Renal pelvis (tissue), 12 donors: ENCODE results near the gene UBE2A. TPM values are rescaled to one million over a fixed set of nuclear protein-coding genes. Genes with fewer than 3 reads are reported as not detected.

Source experiments
- DNase-seq: peaks from one replicate; pipeline ENCODE4 v3.0.0-alpha.2; 2013
- long read RNA-seq, 16 experiments: transcript quantifications; one replicate each; lab custom pipeline, GENCODE V29; 2026
- polyA plus RNA-seq, 3 donors: library from polyadenylated mRNA; unstranded; fragments of 120-200 nt; gene quantifications; one replicate each; pipeline ENCODE4 v1.2.1, GENCODE V29; 2013; ENCODE audit not compliant: insufficient read length in 3 of 3

The UBE2A gene
- polyA plus RNA-seq = 10 to 100 TPM; 79.6 to 92.3 (median 87.8) TPM
- long read RNA-seq, donor 1, transcript UBE2A-202 (6 exons, 1,874 nt) = major isoform, 22 of 32 reads
- long read RNA-seq, donor 1, partial matches to known transcripts = 0 of 32 reads
- long read RNA-seq, donor 1, other reads (novel, unspliced or antisense) = 0 of 32 reads
- long read RNA-seq, donor 2, transcript UBE2A-202 (6 exons, 1,874 nt) = major isoform, 17 of 80 reads
- long read RNA-seq, donor 2, transcript UBE2A-203 (3 exons, 2,643 nt) = minor isoform, 5 of 80 reads
- long read RNA-seq, donor 2, transcript UBE2A-207 (5 exons, 934 nt) = minor isoform, 5 of 80 reads
- long read RNA-seq, donor 2, partial matches to known transcripts = 28 of 80 reads
- long read RNA-seq, donor 2, other reads (novel, unspliced or antisense) = 20 of 80 reads
- long read RNA-seq, donor 3, transcript UBE2A-202 (6 exons, 1,874 nt) = major isoform, 19 of 36 reads
- long read RNA-seq, donor 3, partial matches to known transcripts = 11 of 36 reads
- long read RNA-seq, donor 3, other reads (novel, unspliced or antisense) = 0 of 36 reads
- long read RNA-seq, donor 4, transcript UBE2A-202 (6 exons, 1,874 nt) = major isoform, 27 of 54 reads
- long read RNA-seq, donor 4, partial matches to known transcripts = 21 of 54 reads
- long read RNA-seq, donor 4, other reads (novel, unspliced or antisense) = 0 of 54 reads
- long read RNA-seq, donor 5, transcript UBE2A-202 (6 exons, 1,874 nt) = major isoform, 8 of 28 reads
- long read RNA-seq, donor 5, partial matches to known transcripts = 11 of 28 reads
- long read RNA-seq, donor 5, other reads (novel, unspliced or antisense) = 0 of 28 reads
- long read RNA-seq, donor 6, transcript UBE2A-202 (6 exons, 1,874 nt) = major isoform, 11 of 30 reads
- long read RNA-seq, donor 6, transcript UBE2A-207 (5 exons, 934 nt) = minor isoform, 5 of 30 reads
- long read RNA-seq, donor 6, transcript UBE2A-208 (2 exons, 600 nt) = minor isoform, 5 of 30 reads
- long read RNA-seq, donor 6, partial matches to known transcripts = 5 of 30 reads
- long read RNA-seq, donor 6, other reads (novel, unspliced or antisense) = 0 of 30 reads
- long read RNA-seq, donor 7, transcript UBE2A-207 (5 exons, 934 nt) = minor isoform, 5 of 43 reads
- long read RNA-seq, donor 7, transcript UBE2A-202 (6 exons, 1,874 nt) = major isoform, 26 of 43 reads
- long read RNA-seq, donor 7, transcript UBE2A-206 (5 exons, 1,381 nt) = minor isoform, 6 of 43 reads
- long read RNA-seq, donor 7, partial matches to known transcripts = 0 of 43 reads
- long read RNA-seq, donor 7, other reads (novel, unspliced or antisense) = 0 of 43 reads
- long read RNA-seq, donor 8, transcript UBE2A-202 (6 exons, 1,874 nt) = major isoform, 9 of 18 reads
- long read RNA-seq, donor 8, partial matches to known transcripts = 7 of 18 reads
- long read RNA-seq, donor 8, other reads (novel, unspliced or antisense) = 0 of 18 reads
- long read RNA-seq, donor 9, transcript UBE2A-202 (6 exons, 1,874 nt) = major isoform, 19 of 55 reads
- long read RNA-seq, donor 9, partial matches to known transcripts = 17 of 55 reads
- long read RNA-seq, donor 9, other reads (novel, unspliced or antisense) = 9 of 55 reads
- long read RNA-seq, donor 10, transcript UBE2A-202 (6 exons, 1,874 nt) = major isoform, 14 of 22 reads
- long read RNA-seq, donor 10, partial matches to known transcripts = 0 of 22 reads
- long read RNA-seq, donor 10, other reads (novel, unspliced or antisense) = 0 of 22 reads
- long read RNA-seq, donor 11, transcript UBE2A-202 (6 exons, 1,874 nt) = major isoform, 14 of 38 reads
- long read RNA-seq, donor 11, partial matches to known transcripts = 9 of 38 reads
- long read RNA-seq, donor 11, other reads (novel, unspliced or antisense) = 8 of 38 reads
- long read RNA-seq, donor 12, transcript UBE2A-202 (6 exons, 1,874 nt) = major isoform, 24 of 42 reads
- long read RNA-seq, donor 12, transcript UBE2A-207 (5 exons, 934 nt) = minor isoform, 6 of 42 reads
- long read RNA-seq, donor 12, transcript UBE2A-203 (3 exons, 2,643 nt) = minor isoform, 5 of 42 reads
- long read RNA-seq, donor 12, partial matches to known transcripts = 0 of 42 reads
- long read RNA-seq, donor 12, other reads (novel, unspliced or antisense) = 0 of 42 reads
- long read RNA-seq, donor 13, transcript UBE2A-202 (6 exons, 1,874 nt) = major isoform, 10 of 33 reads
- long read RNA-seq, donor 13, partial matches to known transcripts = 16 of 33 reads
- long read RNA-seq, donor 13, other reads (novel, unspliced or antisense) = 0 of 33 reads
- long read RNA-seq, donor 14, transcript UBE2A-202 (6 exons, 1,874 nt) = major isoform, 24 of 42 reads
- long read RNA-seq, donor 14, partial matches to known transcripts = 5 of 42 reads
- long read RNA-seq, donor 14, other reads (novel, unspliced or antisense) = 0 of 42 reads
- long read RNA-seq, donor 15, transcript UBE2A-202 (6 exons, 1,874 nt) = major isoform, 20 of 35 reads
- long read RNA-seq, donor 15, transcript UBE2A-206 (5 exons, 1,381 nt) = minor isoform, 5 of 35 reads
- long read RNA-seq, donor 15, partial matches to known transcripts = 6 of 35 reads
- long read RNA-seq, donor 15, other reads (novel, unspliced or antisense) = 0 of 35 reads
- long read RNA-seq, donor 16, transcript UBE2A-202 (6 exons, 1,874 nt) = major isoform, 19 of 26 reads
- long read RNA-seq, donor 16, partial matches to known transcripts = 0 of 26 reads
- long read RNA-seq, donor 16, other reads (novel, unspliced or antisense) = 0 of 26 reads

DNA sequence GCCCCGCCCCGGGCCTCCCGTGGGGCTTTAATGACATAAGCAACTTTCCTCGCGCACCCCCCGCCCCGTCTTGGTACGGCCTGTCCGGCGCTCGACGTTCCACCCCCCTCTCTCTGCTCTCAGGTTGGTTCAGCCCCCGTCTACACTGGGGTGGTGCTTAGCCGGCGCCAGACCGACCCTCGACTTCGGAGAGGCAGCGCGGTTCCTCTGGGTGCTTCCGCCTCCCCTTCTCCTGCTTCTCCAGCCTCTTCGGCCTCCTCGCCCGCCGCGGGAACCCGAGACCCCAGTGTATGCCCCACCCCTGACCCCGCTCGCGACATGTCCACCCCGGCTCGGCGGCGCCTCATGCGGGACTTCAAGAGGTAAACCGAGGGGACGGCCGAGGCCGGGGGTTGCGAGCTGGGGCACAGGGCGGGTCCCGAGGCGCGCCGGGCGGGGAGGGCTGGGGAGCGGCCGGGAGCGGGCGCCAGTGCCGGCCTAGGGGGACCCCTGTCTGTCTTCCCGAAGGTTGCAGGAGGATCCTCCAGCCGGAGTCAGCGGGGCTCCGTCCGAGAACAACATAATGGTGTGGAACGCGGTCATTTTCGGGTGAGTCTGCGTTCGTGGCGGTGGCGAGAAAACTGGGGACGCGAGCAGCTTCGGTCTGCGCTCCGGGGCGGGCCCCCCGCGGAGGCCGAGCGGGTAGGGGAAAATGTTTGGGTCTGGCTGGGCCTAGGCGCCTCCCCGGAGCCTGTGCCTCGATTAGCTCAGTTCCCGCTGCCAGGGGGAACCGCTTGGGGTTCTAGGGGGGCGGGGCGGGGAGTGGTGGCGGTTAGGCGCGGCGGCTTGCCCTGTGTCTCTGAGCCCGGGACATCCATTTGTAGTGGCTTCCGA, at the start of gene UBE2A:
TSS of gene UBE2A (plus strand) at position 170 of the 873 bp plus-strand sequence. CDS start at position 319, 149 bp downstream.
- peak; percentile 90 for DNase-seq

- DNase-seq = peak; percentile 14
These were observed 44.8 kb upstream of the UBE2A start for GRCh38 chrX:119529345-119530276.

DNA sequence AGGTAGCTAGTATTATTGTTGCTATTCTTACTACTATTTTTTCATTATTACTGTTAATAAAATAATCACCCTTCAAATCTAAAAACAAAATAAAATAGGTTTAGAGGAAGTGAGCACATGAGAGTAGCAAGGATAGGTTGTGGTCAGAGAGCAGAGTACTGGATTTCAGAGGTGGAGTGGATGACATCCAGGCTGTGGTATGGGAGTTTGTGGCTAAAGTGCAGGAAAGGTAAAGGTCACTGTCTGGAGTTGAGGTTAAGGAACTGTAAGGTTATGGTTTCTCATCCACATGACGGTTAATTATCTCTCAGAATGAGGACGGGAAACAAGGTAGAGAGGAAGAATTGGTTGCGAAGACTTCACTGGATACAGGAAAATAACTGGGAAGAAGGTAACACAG, 36.9 kb upstream of the UBE2A start:
- DNase-seq = no peak

DNA sequence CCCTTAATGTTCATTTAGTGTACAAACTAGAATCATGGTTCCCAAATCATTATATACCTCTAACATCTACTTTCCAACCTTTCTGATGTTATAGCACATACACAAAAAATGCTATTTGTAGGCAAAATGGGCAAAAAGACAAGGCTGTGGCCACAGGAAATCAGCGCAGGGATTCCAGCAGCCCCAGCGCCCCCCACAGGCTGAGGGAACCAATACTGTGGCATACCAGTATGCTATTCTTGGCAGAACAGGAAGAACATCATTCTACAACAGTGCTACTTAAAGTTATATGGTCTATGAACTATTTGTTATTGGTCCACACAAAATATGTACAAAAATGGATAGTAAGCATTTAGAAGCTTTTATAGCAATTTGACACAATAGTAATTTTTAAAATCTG, 34.5 kb upstream of the UBE2A start:
- DNase-seq = no peak

GRCh38 chrX:119541188-119541587, 33.2 kb upstream of the UBE2A start:
- DNase-seq = no peak

DNA sequence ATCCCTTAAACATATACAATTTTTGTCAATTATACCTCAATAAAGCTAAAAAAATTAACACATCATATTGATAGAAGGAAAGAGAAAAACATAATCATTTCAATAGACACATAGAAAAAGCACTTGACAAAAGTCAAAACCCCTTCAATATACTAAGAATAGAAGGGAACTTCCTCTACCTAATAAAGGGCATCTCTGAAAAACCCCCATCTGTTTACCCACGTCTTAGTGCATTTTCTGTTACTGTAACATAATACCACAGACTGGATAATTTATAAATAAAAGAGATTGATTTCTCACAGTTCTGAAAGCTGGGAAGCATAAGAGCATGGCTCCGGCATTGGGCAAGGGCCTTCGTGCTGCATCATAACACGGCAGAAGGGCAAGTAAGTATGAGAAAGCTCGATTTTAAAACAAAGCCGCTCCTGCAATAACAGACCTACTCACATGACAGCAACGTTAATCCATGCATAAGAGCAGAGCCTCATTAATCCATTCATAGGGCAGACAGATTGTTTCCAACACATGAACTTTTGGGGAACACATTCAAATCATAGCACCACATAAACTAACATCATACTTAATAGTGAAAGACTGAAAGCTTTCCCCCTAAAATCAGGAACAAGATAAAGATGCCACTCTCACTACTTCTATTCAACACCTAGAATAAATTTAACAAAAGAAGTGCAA, 24.9 kb upstream of the UBE2A start:
- no peak for DNase-seq

- DNase-seq = no peak
These were observed 21.9 kb upstream of the UBE2A start for GRCh38 chrX:119552508-119552907.

DNA sequence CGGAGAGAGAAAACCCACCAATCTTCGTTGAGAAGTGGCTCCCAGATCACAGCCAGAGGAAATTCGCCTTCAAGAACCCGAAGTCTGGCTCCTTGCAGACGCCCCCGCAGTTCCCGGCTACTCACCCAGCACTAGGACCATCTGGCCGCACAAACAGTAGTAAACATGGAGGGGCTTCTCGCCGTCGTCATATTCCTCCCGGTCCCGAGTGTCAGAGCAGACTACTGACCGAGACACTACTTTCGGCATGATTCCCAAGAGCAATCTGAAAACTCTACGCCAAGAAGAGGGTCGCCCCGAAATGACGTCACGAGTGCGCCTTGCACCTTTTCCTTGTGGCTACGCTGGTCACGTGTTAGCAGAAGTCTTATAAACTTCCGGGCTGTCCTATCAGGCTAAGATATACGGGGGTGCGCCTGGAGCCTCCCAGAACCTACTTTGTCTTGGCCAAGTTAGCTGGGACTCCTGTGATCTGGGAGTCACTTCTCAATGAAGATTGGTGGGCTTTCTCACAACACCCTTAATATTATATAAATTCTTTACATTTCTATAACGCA, 9.2 kb upstream of the UBE2A start, which contains the start of gene STEEP1:
TSS of gene STEEP1 (minus strand) at position 303 of the 557 bp plus-strand sequence. CDS start at position 249, 54 bp downstream.
- peak; percentile 90 for DNase-seq

- DNase-seq = no peak
These were observed 4.0 kb upstream of the UBE2A start for GRCh38 chrX:119570351-119570835.

DNA sequence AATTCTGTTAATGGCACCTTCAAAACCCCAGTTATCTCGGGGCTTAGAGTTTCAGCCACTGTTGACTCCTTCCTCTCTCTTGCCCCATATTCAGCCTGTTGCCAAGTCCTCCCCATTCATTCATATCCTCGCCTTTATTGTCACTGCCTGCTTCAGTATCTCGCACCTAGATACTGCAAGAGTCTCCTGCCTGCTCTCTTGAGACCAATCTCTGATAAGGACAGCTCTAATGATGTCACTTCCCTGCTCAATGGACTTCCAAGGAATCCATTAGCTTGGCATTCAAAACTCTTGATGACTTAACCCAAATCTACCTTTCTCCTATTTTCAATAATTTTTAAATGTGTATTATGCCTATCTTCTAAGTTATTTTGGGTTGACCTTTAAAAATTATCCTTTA, 1.1 kb upstream of the UBE2A start:
- DNase-seq = no peak

DNA sequence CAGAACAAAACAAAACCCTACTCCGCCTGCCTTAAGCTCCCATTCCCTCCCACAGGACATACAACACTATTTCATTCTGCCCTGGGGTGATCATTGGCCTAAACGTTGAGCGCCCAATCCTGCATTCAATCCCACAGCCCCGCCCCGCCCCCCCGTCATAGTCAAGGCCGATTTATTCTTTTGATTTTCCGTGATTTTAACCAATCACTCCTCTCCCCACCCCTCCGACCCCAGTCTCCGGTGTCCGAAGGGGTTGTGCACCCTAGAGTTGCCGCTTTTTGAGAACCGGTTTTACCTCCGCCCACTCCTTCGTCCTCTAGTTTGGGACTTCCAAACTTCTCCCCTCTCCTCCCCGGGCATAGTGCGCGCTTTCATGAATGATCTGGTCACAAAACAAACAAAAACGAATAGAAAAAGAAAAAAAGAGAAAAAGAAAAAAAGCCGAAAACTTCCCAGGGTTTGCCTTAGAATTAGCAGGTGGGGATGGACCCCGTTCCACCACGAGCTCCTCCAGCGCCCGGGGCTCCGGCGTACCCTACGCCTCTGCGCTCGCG, 446 bp upstream of the UBE2A start:
- peak; percentile 27 for DNase-seq

- DNase-seq = no peak
These were observed 5.1 kb downstream of the UBE2A start for GRCh38 chrX:119579414-119579813.

DNA sequence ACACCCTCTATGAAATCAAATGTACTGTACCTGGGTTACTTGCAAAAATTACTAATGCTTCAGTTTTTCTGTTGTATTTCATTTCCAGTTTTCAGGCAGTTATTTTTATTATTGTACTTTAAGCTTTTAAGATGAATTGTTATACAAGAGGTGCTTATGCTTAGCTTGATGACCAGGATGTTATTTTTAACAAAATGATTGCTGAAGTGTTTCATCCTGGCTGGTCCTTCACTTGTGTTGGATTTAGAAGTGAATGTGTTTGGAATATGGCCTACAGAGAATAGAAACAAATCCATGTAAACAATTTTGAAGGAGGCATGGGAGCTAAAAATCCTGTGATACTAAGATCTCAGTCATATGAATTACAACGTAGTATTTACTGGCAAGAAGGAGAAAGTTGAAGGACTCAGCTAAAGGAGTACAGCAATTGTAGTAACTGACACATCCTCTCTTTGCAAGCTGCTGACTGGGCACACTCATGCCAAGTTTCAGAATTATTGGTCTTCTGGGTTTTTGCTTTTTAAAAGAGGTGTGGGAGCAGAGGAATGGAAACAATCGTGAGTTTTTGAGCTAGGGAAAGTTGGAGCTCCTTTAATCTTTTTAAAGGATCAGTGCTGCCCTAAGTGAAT, 9.2 kb downstream of the UBE2A start:
- DNase-seq = no peak

DNA sequence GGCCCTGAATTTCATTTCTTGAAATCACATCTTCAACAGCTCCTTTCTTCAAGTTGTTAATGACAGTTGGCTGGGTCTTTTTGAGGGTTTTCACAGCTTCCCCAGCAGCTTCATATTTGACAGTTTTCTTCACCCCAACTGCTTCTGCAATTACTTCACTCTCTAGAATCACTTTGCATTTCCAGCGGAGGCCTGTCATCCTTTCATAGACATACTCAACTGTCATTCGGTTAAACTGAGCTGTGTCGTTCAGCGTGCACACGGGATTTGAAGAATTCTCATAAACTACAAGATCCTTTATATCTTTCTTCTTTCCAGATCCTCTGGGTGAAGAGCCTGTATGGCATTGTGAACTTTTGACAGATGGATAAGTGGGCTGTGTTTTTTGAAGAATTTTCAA, 15.4 kb downstream of the UBE2A start:
- DNase-seq = no peak
